Smooth muscle cell (in vitro differentiated cells): ENCODE data around the gene AHRR. TPM values are rescaled to one million over a fixed set of nuclear protein-coding genes. Genes with fewer than 3 reads are reported as not detected.
A peak's percentile ranks its signal among the peaks of the same experiment; 100 is the strongest.

Experiments
- DNase-seq: peaks from one replicate; lab custom pipeline; 2025; ENCODE audit not compliant: unreplicated experiment; lab: John Stamatoyannopoulos, UW
- H2AFZ ChIP-seq: fragments of 200-600 bp; sonication (generic); 2 replicates; pipeline ENCODE4 v1.6.0; 2016; ENCODE audit warnings: antibody characterized with exemption, low read depth, mild to moderate bottlenecking
- H3F3A ChIP-seq: fragments of 200-600 bp; sonication (generic); 2 replicates; pipeline ENCODE4 v1.6.0; 2017; ENCODE audit warnings: antibody characterized with exemption, low read depth
- H3K27ac ChIP-seq: fragments of 200-600 bp; sonication (generic); 2 replicates; pipeline ENCODE4 v1.5.1; 2016; ENCODE audit warnings: low read depth, mild to moderate bottlenecking
- H3K27me3 ChIP-seq: fragments of 200-600 bp; sonication (generic); 2 replicates; pipeline ENCODE4 v1.6.1; 2016; ENCODE audit warnings: low read depth, mild to moderate bottlenecking
- H3K36me3 ChIP-seq: fragments of 200-600 bp; sonication (generic); 2 replicates; pipeline ENCODE4 v1.5.1; 2016; ENCODE audit warnings: low read depth
- H3K4me1 ChIP-seq: fragments of 200-600 bp; sonication (generic); 2 replicates; pipeline ENCODE4 v1.5.1; 2016; ENCODE audit warnings: low read depth
- H3K4me2 ChIP-seq: fragments of 200-600 bp; sonication (generic); 2 replicates; pipeline ENCODE4 v1.6.0; 2016; ENCODE audit warnings: mild to moderate bottlenecking
- H3K4me3 ChIP-seq: fragments of 200-600 bp; sonication (generic); 2 replicates; pipeline ENCODE4 v1.5.1; 2016; ENCODE audit warnings: mild to moderate bottlenecking
- H3K79me2 ChIP-seq: fragments of 200-600 bp; sonication (generic); 2 replicates; pipeline ENCODE4 v1.6.0; 2016; ENCODE audit warnings: low read depth, mild to moderate bottlenecking
- H3K9ac ChIP-seq: fragments of 200-600 bp; sonication (generic); 2 replicates; pipeline ENCODE4 v1.6.0; 2016; ENCODE audit warnings: low read depth
- H3K9me3 ChIP-seq: fragments of 200-600 bp; sonication (generic); replicated peaks from 2 replicates; pipeline ENCODE4 v1.5.1; 2016; ENCODE audit warnings: low read depth
- H4K20me1 ChIP-seq: fragments of 200-600 bp; sonication (generic); 2 replicates; pipeline ENCODE4 v1.6.0; 2016; ENCODE audit warnings: low read depth
- CTCF ChIP-seq: fragments of 200-600 bp; sonication (generic); IDR thresholded peaks from 2 replicates; pipeline ENCODE4 v1.5.1; 2017; ENCODE audit warnings: borderline replicate concordance, mild to moderate bottlenecking, antibody characterized with exemption; ENCODE audit not compliant: insufficient read depth, poor library complexity, severe bottlenecking
- WGBS: methylation state at CpG from one replicate; pipeline ENCODE4 v1.1.7; 2016; ENCODE audit warnings: low lambda C conversion rate; 5-methylcytosine and 5-hydroxymethylcytosine counted together
- polyA plus RNA-seq: library from polyadenylated mRNA; unstranded; fragments of >200 nt; fragmentation: Nextera tagmentation; extraction: Ambion mirVana; gene quantifications from 2 replicates; pipeline ENCODE4 v1.2.1, GENCODE V29; 2016
- total RNA-seq: library from RNA; depleted of rRNA; stranded (reverse); fragments of >200 nt; gene quantifications from 2 replicates; pipeline ENCODE4 v1.2.3, GENCODE V29; 2014

Gene AHRR
- total and polyA plus RNA-seq, 2 experiments from 2014 or later = 14.4 to 18.2 TPM

GRCh38 chr5:398475-399295 is 77.2 kb downstream of the AHRR start:
- Histone ChIP-seq H3K9ac (peak overlapping the region; percentile 99), H3K9me3 (no peaks in the 10 kb centered on the region), H3K27ac (peak overlapping the region; percentile 100), H2AFZ (no peak overlapping the region), H3K4me1 (peaks cover 18% of the 10 kb centered on the region), H3K27me3 (no peaks in the 10 kb centered on the region), H3K4me3 (no peak overlapping the region), H3K79me2 (no peaks in the 10 kb centered on the region), H3K4me2 (peak overlapping the region; percentile 62), H4K20me1 (no peaks in the 10 kb centered on the region), H3F3A (peaks cover 22% of the 10 kb centered on the region), H3K36me3 (no peaks in the 10 kb centered on the region)
- no peak for TF ChIP-seq CTCF
- 93% methylated on average over 35 of the region's 35 CpGs for WGBS
- no peak for DNase-seq

GRCh38 chr5:399296-400281 is 78.1 kb downstream of the AHRR start:
- Histone ChIP-seq H3K27ac (peak overlapping the region; percentile 100), H3K27me3 (no peaks in the 10 kb centered on the region), H3F3A (peaks cover 17% of the 10 kb centered on the region), H2AFZ (no peak overlapping the region), H3K9ac (peak overlapping the region; percentile 99), H3K4me3 (no peak overlapping the region), H4K20me1 (no peaks in the 10 kb centered on the region), H3K4me1 (peaks cover 15% of the 10 kb centered on the region), H3K9me3 (no peaks in the 10 kb centered on the region), H3K4me2 (peak overlapping the region; percentile 78), H3K79me2 (no peaks in the 10 kb centered on the region), H3K36me3 (no peaks in the 10 kb centered on the region)
- WGBS = 37% methylated on average over 45 of the region's 45 CpGs
- DNase-seq = peak; percentile 91
- no peak for TF ChIP-seq CTCF

- H3K4me2 ChIP-seq = peak overlapping the region; percentile 78
- peak overlapping the region; percentile 99 for H3K9ac ChIP-seq
- H4K20me1 ChIP-seq = no peaks in the 10 kb centered on the region
- peaks cover 15% of the 10 kb centered on the region for H3K4me1 ChIP-seq
- TF ChIP-seq CTCF = no peak
- peaks cover 11% of the 10 kb centered on the region for H3F3A ChIP-seq
- peak overlapping the region; percentile 100 for H3K27ac ChIP-seq
- DNase-seq = no peak
- no peaks in the 10 kb centered on the region for H3K79me2 ChIP-seq
- H3K4me3 ChIP-seq = no peak overlapping the region
- no peaks in the 10 kb centered on the region for H3K9me3 ChIP-seq
- no peaks in the 10 kb centered on the region for H3K36me3 ChIP-seq
- WGBS = 56% methylated on average over 26 of the region's 26 CpGs
- H3K27me3 ChIP-seq = no peaks in the 10 kb centered on the region
- no peak overlapping the region for H2AFZ ChIP-seq
Measured at GRCh38 chr5:400282-401145, 79.0 kb downstream of the AHRR start.
